Lung microvascular endothelial cell (primary cell): ENCODE results near the gene AGAP9. TPM values are rescaled to one million over a fixed set of nuclear protein-coding genes. Genes with fewer than 3 reads are reported as not detected.
A peak's percentile ranks its signal among the peaks of the same experiment; 100 is the strongest.
"Not testable (repeated sequence)": the region's sequence is repeated elsewhere in the genome, so short reads cannot be mapped to it uniquely, and the experiment has no call there.

Source experiments
- DNase-seq, 2 donors: peaks; one replicate each; pipeline versions ENCODE4 v3.0.0 to v3.0.0-alpha.2; 2010; ENCODE audit warnings: low read depth in 2 of 2
- total RNA-seq: library from RNA; depleted of rRNA; stranded (reverse); fragments of >200 nt; gene quantifications from 2 replicates; pipeline ENCODE4 v1.2.1, GENCODE V29; 2014

The AGAP9 gene
- total RNA-seq: 0.65 and 0.79 TPM in 2 replicates

- DNase-seq: not testable (repeated sequence)
Observed at GRCh38 chr10:47523475-47523874, at the start of gene AGAP9. AGAP9 (minus strand) TSS chr10:47523638; CDS start chr10:47523526, 112 bp downstream.

GRCh38 chr10:47571138-47571912 is 47.9 kb upstream of the AGAP9 start:
- not testable (repeated sequence) for DNase-seq

- not testable (repeated sequence) for DNase-seq
Observed at GRCh38 chr10:47566757-47567156, 43.3 kb upstream of the AGAP9 start.

- not testable (repeated sequence) for DNase-seq
Observed at GRCh38 chr10:47566108-47566699, 42.8 kb upstream of the AGAP9 start.

- not testable (repeated sequence) for DNase-seq
Observed at GRCh38 chr10:47565517-47565920, 42.1 kb upstream of the AGAP9 start.

- not testable (repeated sequence) for DNase-seq
Observed at GRCh38 chr10:47564953-47565352, 41.5 kb upstream of the AGAP9 start.

GRCh38 chr10:47564318-47564717 is 40.9 kb upstream of the AGAP9 start:
- not testable (repeated sequence) for DNase-seq

GRCh38 chr10:47560452-47560851 is 37.0 kb upstream of the AGAP9 start:
- not testable (repeated sequence) for DNase-seq

- DNase-seq: not testable (repeated sequence)
Observed at GRCh38 chr10:47559718-47560308, 36.4 kb upstream of the AGAP9 start.

GRCh38 chr10:47558109-47558508 is 34.7 kb upstream of the AGAP9 start:
- peak; percentile 38 to 47 for DNase-seq

GRCh38 chr10:47557616-47558015 is 34.2 kb upstream of the AGAP9 start:
- DNase-seq: not testable (repeated sequence)

- not testable (repeated sequence) for DNase-seq
Observed at GRCh38 chr10:47555334-47555733, 31.9 kb upstream of the AGAP9 start.

GRCh38 chr10:47554552-47554951 is 31.1 kb upstream of the AGAP9 start:
- DNase-seq: not testable (repeated sequence)

GRCh38 chr10:47553860-47554247 is 30.4 kb upstream of the AGAP9 start:
- peak; percentile 1 to 3 for DNase-seq

GRCh38 chr10:47553214-47553859 is 29.9 kb upstream of the AGAP9 start:
- peak; percentile 61 to 68 for DNase-seq

GRCh38 chr10:47552719-47553118 is 29.3 kb upstream of the AGAP9 start:
- peak; percentile 15 to 79 for DNase-seq

GRCh38 chr10:47547286-47547685 is 23.8 kb upstream of the AGAP9 start:
- DNase-seq: not testable (repeated sequence)

GRCh38 chr10:47536430-47536829 is 13.0 kb upstream of the AGAP9 start:
- not testable (repeated sequence) for DNase-seq

- DNase-seq: not testable (repeated sequence)
Observed at GRCh38 chr10:47502313-47502712, 21.1 kb downstream of the AGAP9 start.

GRCh38 chr10:47494226-47494625 is 29.2 kb downstream of the AGAP9 start:
- not testable (repeated sequence) for DNase-seq

- DNase-seq: not testable (repeated sequence)
Observed at GRCh38 chr10:47491600-47491999, 31.8 kb downstream of the AGAP9 start, which contains the start of gene FAM25G. FAM25G (minus strand) TSS chr10:47491700; CDS start chr10:47491674, 26 bp downstream.

- DNase-seq: not testable (repeated sequence)
Observed at GRCh38 chr10:47489630-47490029, 33.8 kb downstream of the AGAP9 start.
